ENCODE results near the gene EIF4EBP2.

Gene EIF4EBP2

GRCh38 chr10:70433581-70434280, 29.8 kb downstream of the EIF4EBP2 start:
- no peak for DNase-seq

GRCh38 chr10:70435241-70436085, 31.5 kb downstream of the EIF4EBP2 start:
- no peak for DNase-seq

DNA sequence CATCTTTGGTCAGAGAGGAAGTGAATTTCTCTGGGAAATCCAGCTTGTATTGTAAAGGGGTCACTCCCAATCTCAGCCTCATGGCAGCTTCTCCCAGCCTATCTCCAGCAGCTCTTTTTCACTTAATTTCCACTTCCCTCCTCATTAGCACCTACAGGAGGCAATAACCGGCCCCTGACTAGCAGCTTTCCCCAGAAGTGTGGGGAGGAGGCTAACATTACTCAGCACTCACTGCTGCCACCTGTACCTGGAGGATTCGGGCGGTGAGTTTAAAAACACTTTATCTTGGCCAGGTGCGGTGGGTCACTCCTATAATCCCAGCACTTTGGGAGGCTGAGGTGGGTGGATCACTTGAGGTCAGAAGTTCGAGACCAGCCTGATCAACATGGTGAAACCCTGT, 33.8 kb downstream of the EIF4EBP2 start:
- no peak for DNase-seq

DNA sequence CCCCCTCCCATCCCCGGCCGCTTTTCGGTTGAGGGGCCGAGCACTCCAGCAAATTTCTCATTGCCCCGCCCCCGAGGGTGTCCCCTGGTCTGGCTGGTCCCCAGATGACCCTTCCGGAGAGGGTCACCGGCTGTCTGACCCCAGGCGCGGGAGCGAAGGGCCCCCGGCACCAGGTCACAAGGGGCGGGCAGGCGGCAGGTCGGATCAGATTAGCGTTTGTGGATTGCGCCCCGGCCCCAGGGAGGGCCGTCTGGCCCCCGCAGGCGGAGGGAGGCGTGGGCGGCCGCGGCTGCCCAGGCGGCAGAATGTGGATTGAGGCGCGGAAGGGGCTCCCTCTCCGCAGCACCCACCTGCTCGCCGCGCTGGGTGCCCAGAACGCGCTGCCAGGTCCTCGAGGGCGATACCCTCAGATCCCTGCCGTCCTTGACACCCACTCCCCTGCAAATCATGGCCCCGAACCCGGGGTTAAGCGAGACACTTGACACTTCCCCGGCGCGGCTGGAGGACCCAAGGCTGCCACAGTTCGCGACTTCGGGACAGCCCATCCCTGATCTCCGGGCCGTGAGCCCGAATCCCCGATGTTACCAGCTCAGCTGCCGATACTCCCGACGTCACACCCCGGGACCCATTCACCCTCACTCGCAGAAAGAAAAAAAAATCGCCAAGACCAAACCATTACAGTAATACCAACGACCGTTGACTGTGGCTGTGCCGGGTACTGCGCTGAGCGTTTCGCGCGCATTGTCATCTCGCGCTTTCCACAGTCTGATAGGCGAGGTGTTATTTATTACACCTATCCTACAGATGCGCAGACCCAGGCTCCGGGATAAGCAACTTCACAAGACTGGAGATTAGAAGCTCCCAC, 36.6 kb downstream of the EIF4EBP2 start:
- DNase-seq, result no peak

- DNase-seq, result no peak
These were observed 37.4 kb downstream of the EIF4EBP2 start, which contains the start of gene NODAL for GRCh38 chr10:70441161-70441894. Gene NODAL (minus strand): TSS chr10:70441681. CDS start chr10:70441667, 14 bp downstream.

GRCh38 chr10:70441895-70442309, 38.0 kb downstream of the EIF4EBP2 start:
- no peak for DNase-seq

GRCh38 chr10:70442332-70442988, 38.5 kb downstream of the EIF4EBP2 start:
- DNase-seq, result no peak

DNA sequence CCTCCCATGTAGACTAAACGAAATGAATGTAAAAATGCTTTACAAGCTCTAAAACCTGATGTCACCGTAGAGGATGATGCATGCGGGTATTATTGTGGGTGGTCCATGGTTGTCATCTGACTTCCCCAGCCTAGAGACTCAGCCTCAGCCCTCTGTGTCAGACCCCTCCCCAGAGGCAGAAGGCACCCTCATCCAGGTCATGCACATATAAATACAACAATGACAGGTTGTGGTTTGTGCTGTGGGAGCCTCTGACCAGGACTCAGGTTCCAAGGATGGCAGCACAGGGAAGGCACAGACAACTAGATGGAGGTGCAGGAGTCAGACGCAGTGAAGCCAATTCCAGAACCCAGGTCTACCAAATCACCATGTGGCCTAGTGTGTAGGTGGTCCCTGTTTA, 40.8 kb downstream of the EIF4EBP2 start:
- no peak for DNase-seq

DNA sequence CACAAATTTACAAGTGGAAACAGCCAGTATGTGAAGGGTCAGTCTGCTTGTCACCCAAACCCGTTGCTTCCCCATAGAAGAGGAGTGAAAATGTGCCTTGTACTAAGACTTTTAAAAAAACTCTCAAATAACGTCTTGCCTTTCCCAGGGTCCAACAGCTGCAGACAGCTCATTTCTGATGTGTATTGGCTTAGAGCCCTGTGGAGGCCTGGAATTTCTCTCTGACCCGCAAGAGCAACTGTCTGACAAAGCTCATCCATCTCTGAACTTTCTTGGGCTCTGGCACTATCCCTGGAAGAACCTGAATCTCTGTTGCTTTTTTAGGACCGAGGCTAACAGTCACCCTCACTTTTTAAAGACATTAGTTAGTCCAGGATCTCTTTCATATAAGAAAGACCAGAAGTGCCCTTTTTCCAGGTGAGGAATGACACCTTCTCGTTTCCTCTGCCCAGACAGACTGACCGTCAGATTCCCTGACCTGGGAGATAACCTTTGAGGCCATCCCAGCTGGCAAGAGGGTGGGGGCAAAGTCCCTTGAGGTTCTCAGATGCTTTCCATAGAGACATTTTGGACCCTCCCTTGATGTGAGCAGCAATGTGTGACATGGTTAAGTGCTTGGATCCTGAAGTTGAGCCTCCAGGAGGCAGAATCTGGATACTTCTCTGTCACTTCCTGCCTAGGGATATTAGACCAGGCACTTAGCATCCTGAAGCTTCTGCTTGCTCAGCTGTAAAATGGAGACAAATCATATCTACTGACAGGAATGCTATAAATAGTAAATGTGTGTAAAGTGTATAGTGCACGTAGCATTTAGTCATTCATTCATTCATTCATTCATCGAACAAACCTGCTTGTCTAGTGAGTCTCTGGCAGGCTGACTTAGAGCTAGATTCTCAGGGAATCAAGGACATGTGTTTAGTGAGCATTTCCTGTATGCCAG, 42.0 kb downstream of the EIF4EBP2 start:
- no peak for DNase-seq

DNA sequence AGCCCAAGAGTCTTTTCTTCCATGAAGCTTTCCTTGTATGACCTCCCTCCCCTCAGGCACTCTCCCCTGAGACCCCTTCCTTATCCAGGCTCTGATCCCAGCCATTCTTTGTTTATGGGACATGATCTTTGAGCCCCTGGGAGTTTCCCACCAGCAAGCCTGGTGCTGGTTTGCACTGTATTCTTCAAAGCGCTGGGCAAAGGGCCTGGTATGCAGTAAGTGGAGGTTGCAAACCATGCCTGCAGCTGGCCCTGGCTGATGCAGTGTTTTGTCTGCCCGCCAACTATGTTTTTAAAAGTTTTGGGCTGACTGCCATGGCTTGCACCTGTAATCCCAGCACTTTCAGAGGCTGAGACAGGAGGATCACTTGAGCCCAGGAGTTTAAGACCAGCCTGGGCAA, 44.3 kb downstream of the EIF4EBP2 start:
- no peak for DNase-seq

- DNase-seq, result no peak
These were observed 51.3 kb downstream of the EIF4EBP2 start for GRCh38 chr10:70455213-70455630.

DNA sequence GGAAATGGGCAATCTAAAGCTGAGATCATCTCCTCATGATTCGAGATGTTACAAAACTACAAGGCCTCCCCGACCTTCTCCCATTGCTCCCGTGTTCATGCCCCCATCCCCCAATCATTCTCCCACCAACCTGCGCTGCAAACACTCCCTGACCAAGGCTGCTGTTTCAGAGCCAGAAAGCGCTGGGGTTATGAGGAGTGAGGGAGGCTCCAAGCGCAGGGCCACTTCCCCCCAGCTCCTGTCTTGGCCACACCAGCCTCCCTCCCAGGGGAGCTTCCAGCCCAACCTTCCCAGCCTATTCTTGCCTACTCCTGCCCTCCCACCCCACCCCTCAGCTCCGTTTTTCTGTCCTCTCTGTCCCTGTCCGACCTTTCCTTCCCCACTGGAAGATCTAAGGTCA, 52.2 kb downstream of the EIF4EBP2 start:
- no peak for DNase-seq

DNA sequence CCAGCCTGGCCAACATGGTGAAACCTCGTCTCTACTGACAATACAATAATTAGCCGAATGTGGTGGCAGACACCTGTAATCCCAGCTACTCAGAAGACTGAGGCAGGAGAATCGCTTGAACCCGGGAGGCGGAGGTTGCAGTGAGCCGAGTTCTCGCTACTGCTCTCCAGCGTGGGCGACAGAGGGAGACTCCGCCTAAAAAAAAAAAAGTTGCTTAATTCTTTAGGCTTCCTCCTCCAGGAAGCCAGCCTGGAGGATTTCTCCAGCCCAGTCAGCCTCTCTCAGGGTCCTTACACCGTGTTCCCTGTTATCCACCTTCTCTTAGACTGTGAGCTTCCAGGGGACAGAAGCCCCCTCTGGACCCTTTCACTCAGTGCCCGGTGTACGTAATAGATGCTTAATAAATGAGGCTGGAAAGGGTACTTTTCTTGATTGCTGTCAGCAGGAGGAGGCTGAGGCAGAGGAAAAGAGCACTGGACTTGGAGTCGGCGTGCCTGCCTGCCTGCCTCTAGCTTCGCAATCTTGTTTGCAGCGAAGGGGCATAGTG, 53.9 kb downstream of the EIF4EBP2 start:
- no peak for DNase-seq

DNA sequence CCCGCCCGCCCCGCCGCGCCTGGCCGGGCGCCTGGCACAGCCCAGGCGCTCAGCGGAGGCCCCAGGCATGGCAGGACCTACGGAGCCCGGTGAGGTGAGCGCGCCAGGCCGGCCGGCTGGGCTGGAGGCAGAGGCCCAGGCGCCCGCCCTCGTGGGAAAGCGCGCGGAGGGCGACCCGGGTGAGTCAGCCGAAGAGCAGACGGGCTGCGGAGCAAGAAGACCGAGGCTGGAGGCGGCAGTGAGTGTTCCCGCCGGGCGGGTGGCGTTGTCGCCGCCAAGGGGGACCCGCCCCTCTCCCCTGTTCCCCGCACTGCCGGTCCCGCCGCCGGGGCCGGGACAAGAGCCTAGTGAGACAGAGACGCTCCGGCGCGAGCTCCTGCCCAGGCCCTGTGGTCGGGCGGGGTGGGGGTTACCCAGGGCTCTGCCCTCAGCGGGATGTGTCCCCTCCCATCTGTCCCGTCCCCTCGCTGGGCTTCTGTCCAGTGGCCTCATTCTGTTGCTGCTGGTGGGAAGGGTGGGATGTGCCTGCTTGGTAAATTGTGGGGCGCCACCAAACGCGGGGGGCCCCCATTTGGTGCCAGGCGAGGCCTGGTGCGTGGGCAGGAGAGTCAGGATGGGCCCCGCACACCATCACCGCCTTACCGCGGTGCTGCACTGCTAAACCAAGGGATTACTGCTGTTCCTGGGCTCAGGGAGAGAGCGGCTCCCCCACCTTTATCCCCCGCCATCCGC, 54.5 kb downstream of the EIF4EBP2 start:
- DNase-seq, result no peak

GRCh38 chr10:70459061-70459773, 55.3 kb downstream of the EIF4EBP2 start:
- DNase-seq, result no peak

- no peak for DNase-seq
These were observed 56.0 kb downstream of the EIF4EBP2 start for GRCh38 chr10:70459774-70460490.

GRCh38 chr10:70461397-70462348, 57.7 kb downstream of the EIF4EBP2 start:
- peak; percentile 33 for DNase-seq

Data from CD4-positive, alpha-beta T cell treated with Interleukin-4 for 4 hours (primary cell).